ENCODE data around the gene NAB2.

- TF ChIP-seq CTCF (IDR thresholded peaks at IDR 0.05): no peak
- TF ChIP-seq EP300 (IDR thresholded peaks at IDR 0.05): no peak
- TF ChIP-seq POLR2A (IDR thresholded peaks at IDR 0.05; ENCODE audit: low read depth): no peak
These were observed 644 bp downstream of the NAB2 start for GRCh38 chr12:57089271-57090245.
